GM19099 (cell line): ENCODE measurements around the gene CACNA2D1.

ENCODE experiments used
- POLR2A ChIP-seq: IDR thresholded peaks from 3 replicates; pipeline ENCODE4 v1.6.1; 2011; ENCODE audit warnings: low read depth; ENCODE audit not compliant: insufficient read length; ENCODE audit errors: extremely low read depth

The CACNA2D1 gene

GRCh38 chr7:82443036-82443546 is 486 bp downstream of the CACNA2D1 start:
- TF ChIP-seq POLR2A = peak; percentile 7

- TF ChIP-seq POLR2A = no peak
Measured at GRCh38 chr7:82442492-82443035, 1.0 kb downstream of the CACNA2D1 start.

GRCh38 chr7:82441669-82442478 is 1.7 kb downstream of the CACNA2D1 start:
- TF ChIP-seq POLR2A = no peak

GRCh38 chr7:82438521-82438920 is 5.1 kb downstream of the CACNA2D1 start:
- no peak for TF ChIP-seq POLR2A

- no peak for TF ChIP-seq POLR2A
Measured at GRCh38 chr7:82435769-82436168, 7.8 kb downstream of the CACNA2D1 start.

GRCh38 chr7:82434275-82435022 is 9.1 kb downstream of the CACNA2D1 start:
- no peak for TF ChIP-seq POLR2A

- TF ChIP-seq POLR2A = no peak
Measured at GRCh38 chr7:82433507-82433906, 10.1 kb downstream of the CACNA2D1 start.

GRCh38 chr7:82430500-82431465 is 12.8 kb downstream of the CACNA2D1 start:
- no peak for TF ChIP-seq POLR2A

- no peak for TF ChIP-seq POLR2A
Measured at GRCh38 chr7:82429408-82429807, 14.2 kb downstream of the CACNA2D1 start.

GRCh38 chr7:82428186-82428961 is 15.2 kb downstream of the CACNA2D1 start:
- TF ChIP-seq POLR2A = no peak

- no peak for TF ChIP-seq POLR2A
Measured at GRCh38 chr7:82423446-82423845, 20.1 kb downstream of the CACNA2D1 start.

GRCh38 chr7:82419200-82419599 is 24.4 kb downstream of the CACNA2D1 start:
- TF ChIP-seq POLR2A = no peak

GRCh38 chr7:82417898-82418297 is 25.7 kb downstream of the CACNA2D1 start:
- TF ChIP-seq POLR2A = no peak

GRCh38 chr7:82416402-82416801 is 27.2 kb downstream of the CACNA2D1 start:
- TF ChIP-seq POLR2A = no peak
